Nephron (organoid): ENCODE measurements around the gene USP20.

ENCODE experiments used
- H3K27ac Mint-ChIP-seq, 3 experiments: 2 replicates each; pipeline ENCODE4 v1.8.0; 2020; ENCODE audit warnings: mixed read lengths in 3 of 3, mild to moderate bottlenecking in 2 of 3, moderate library complexity in 1 of 3
- H3K27me3 Mint-ChIP-seq: 2 replicates; pipeline ENCODE4 v1.8.0; 2021; ENCODE audit warnings: low read depth, mild to moderate bottlenecking, moderate library complexity, mixed read lengths
- H3K36me3 Mint-ChIP-seq: 2 replicates; pipeline ENCODE4 v1.8.0; 2020; ENCODE audit warnings: low read depth, mixed read lengths
- H3K4me1 Mint-ChIP-seq: 2 replicates; pipeline ENCODE4 v1.8.0; 2020; ENCODE audit warnings: mixed read lengths
- H3K4me3 Mint-ChIP-seq, 3 experiments: 2 replicates each; pipeline ENCODE4 v1.8.0; 2020; ENCODE audit warnings: mild to moderate bottlenecking in 3 of 3, mixed read lengths in 3 of 3, moderate library complexity in 2 of 3
- H3K9me3 Mint-ChIP-seq: 2 replicates; pipeline ENCODE4 v1.8.0; 2020; ENCODE audit warnings: mixed read lengths
- TF ChIP-seq, protein P1 (sequence below), 3 experiments: fragments of 200-600 bp; sonication (generic); IDR thresholded peaks; one replicate each; pipeline ENCODE4 v1.5.0; 2021; ENCODE audit warnings: antibody characterized with exemption in 3 of 3; ENCODE audit not compliant: unreplicated experiment in 3 of 3

The USP20 gene

DNA sequence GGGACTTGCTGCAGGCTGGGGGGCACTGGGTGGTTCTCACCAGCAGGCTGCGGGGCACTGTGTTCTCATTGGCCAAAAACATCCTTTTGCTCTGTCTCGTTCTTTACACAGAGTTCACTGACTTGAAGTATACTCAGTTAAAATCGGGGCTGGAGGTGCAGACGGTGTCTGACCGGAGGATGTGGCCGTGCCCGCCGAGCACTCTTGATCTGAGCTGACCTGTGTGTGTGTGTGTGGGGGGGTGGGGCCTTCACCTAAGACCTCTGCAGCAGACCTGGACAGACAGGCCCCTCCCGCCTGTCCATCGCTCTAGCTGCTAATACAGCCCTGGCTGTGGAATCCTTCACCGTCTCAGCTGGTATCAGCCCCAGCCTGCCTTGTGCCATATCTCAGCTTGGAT, 25.1 kb upstream of the USP20 start:
- no peaks in the 10 kb centered on the region for H3K9me3 Mint-ChIP-seq
- no peaks in the 10 kb centered on the region for H3K27me3 Mint-ChIP-seq
- no peak overlapping the region for H3K27ac Mint-ChIP-seq
- TF ChIP-seq, protein P1, sequence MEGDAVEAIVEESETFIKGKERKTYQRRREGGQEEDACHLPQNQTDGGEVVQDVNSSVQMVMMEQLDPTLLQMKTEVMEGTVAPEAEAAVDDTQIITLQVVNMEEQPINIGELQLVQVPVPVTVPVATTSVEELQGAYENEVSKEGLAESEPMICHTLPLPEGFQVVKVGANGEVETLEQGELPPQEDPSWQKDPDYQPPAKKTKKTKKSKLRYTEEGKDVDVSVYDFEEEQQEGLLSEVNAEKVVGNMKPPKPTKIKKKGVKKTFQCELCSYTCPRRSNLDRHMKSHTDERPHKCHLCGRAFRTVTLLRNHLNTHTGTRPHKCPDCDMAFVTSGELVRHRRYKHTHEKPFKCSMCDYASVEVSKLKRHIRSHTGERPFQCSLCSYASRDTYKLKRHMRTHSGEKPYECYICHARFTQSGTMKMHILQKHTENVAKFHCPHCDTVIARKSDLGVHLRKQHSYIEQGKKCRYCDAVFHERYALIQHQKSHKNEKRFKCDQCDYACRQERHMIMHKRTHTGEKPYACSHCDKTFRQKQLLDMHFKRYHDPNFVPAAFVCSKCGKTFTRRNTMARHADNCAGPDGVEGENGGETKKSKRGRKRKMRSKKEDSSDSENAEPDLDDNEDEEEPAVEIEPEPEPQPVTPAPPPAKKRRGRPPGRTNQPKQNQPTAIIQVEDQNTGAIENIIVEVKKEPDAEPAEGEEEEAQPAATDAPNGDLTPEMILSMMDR (IDR thresholded peaks at IDR 0.05; ENCODE audit: unreplicated experiment in 3 of 3) = no peak
- peaks cover 48% of the 10 kb centered on the region for H3K36me3 Mint-ChIP-seq
- peaks cover 7% of the 10 kb centered on the region for H3K4me1 Mint-ChIP-seq
- H3K4me3 Mint-ChIP-seq = no peak overlapping the region

DNA sequence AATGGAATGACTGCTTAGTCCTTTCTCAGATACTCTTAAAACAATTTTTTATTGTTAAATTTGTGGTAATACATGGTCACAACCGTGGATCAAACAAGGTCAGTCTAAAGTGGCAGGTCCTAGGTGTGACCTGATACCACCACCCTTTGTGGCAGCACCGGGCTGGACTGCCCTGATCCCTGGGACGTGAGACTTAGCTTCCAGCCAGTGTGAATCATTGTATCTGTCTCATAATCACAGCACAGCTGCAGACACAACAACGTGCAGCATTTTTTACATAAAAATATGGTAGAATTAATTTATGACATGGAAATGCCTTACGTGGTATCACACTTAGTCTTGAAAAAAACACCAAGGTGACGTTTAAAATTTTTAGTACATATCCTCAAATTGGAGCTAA, 24.5 kb upstream of the USP20 start:
- H3K27me3 Mint-ChIP-seq = no peaks in the 10 kb centered on the region
- H3K36me3 Mint-ChIP-seq = peaks cover 51% of the 10 kb centered on the region
- no peaks in the 10 kb centered on the region for H3K9me3 Mint-ChIP-seq
- H3K27ac Mint-ChIP-seq = no peak overlapping the region
- TF ChIP-seq, protein P1 (IDR thresholded peaks at IDR 0.05; ENCODE audit: unreplicated experiment in 3 of 3) = no peak
- no peak overlapping the region for H3K4me3 Mint-ChIP-seq
- peaks cover 7% of the 10 kb centered on the region for H3K4me1 Mint-ChIP-seq

DNA sequence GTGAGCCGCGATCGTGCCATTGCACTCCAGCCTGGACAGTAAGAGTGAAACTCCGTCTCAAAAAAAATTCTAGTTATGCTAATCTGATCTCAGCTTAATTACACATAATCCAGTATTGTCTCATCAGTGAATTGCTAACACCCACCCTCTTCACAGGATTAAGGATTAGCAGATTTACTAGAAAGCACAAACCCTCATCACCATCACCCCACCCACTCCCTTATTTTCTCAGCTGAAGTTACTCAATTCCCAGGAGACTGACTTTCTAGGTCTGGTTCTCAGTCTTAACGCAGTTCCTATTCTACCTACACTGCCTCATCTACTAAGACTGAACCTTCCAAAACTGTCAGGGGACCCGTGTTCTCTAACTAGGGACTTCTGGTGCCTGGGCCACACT, 23.3 kb upstream of the USP20 start:
- TF ChIP-seq, protein P1 (IDR thresholded peaks at IDR 0.05; ENCODE audit: unreplicated experiment in 3 of 3) = no peak
- H3K9me3 Mint-ChIP-seq = no peaks in the 10 kb centered on the region
- no peaks in the 10 kb centered on the region for H3K27me3 Mint-ChIP-seq
- H3K36me3 Mint-ChIP-seq = peaks cover 52% of the 10 kb centered on the region
- no peak overlapping the region for H3K4me3 Mint-ChIP-seq
- no peak overlapping the region for H3K27ac Mint-ChIP-seq
- no peaks in the 10 kb centered on the region for H3K4me1 Mint-ChIP-seq

DNA sequence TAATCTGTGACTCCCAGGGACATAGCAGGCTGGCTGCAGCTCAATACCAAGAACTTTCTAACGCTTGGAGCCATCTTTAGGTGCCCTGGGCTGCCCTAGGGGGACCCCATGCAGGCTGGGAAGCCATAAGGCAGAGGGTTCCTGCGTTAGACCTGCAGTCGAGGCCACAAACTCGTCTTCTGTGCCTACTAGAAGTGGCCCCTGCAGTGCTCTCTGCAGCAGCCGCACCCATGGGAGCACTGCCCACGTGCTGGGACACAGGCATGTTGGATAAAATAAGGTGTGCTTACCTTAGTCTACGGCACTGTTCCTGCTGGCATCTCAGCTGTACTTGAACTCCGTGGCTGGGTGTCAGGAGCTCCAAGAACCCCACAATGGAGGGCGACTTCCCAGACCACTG, 22.9 kb upstream of the USP20 start:
- no peaks in the 10 kb centered on the region for H3K4me1 Mint-ChIP-seq
- TF ChIP-seq, protein P1 (IDR thresholded peaks at IDR 0.05; ENCODE audit: unreplicated experiment in 3 of 3) = no peak
- no peak overlapping the region for H3K4me3 Mint-ChIP-seq
- peaks cover 51% of the 10 kb centered on the region for H3K36me3 Mint-ChIP-seq
- no peaks in the 10 kb centered on the region for H3K9me3 Mint-ChIP-seq
- H3K27me3 Mint-ChIP-seq = no peaks in the 10 kb centered on the region
- H3K27ac Mint-ChIP-seq = no peak overlapping the region

DNA sequence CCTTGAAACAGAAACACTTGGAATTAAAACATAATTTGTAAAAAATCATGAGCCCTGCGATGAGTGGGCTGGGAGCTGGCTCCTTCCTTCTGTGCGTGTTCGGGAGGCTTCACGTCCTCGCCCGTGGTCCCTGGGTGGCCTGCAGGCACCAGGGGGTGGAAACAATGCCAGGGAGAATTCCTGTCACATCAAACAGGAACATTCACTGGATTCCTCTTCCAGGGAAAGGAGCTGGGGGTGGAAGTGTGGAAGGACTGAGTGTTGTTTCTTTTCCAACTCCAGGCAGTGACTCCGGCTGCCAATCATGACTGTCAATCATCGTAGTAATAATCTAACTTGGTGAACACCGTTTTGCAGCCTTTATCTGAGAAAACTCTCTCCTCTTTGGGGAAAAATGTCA, 21.6 kb upstream of the USP20 start:
- H3K4me3 Mint-ChIP-seq = no peak overlapping the region
- no peak overlapping the region for H3K27ac Mint-ChIP-seq
- no peaks in the 10 kb centered on the region for H3K4me1 Mint-ChIP-seq

More for the DNA sequence above, 21.6 kb upstream of the USP20 start:
- TF ChIP-seq, protein P1 (IDR thresholded peaks at IDR 0.05; ENCODE audit: unreplicated experiment in 3 of 3) = no peak
- H3K27me3 Mint-ChIP-seq = no peaks in the 10 kb centered on the region
- peaks cover 57% of the 10 kb centered on the region for H3K36me3 Mint-ChIP-seq
- no peaks in the 10 kb centered on the region for H3K9me3 Mint-ChIP-seq
